ENCODE results near the gene GPR146.
A peak's percentile ranks its signal among the peaks of the same experiment; 100 is the strongest.
"Not testable (repeated sequence)": the region's sequence is repeated elsewhere in the genome, so short reads cannot be mapped to it uniquely, and the experiment has no call there.

Gene GPR146

DNA sequence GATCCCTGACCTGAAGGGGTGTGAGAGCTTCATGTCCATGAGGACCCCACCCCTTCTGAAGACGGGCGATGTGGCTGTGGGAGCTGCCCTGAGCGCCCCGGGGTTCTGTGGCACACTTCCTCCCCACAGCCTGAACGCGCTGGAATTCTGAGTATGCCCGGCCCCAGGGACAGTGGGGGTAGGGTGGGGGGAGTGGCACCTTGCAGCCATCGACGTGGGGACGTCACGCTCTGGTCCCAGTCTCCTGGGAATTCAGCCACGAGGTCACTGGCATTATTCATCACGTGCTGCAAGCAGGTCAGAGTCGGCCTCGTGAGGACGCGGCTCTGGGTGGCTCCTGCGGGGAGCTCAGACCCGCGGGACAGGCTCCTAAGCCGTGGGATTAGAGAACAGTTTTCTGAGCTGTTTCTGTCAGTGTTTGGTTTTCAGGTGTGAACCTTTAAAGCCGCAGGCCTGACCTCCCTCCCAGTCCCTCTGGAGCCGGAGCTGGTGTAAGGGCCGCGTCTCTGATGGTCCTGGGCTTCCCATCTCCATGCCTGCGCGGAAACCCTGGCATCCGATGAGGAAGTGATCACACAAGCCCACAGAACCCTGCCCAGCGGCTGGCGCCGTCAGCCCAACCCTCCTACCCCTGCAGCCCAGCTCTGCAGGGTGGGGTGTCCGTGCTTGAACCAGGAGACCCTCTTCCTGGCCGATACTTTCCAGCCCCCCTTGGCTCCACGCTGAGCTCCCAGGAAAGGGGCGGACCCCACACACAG, 16.1 kb downstream of the GPR146 start:
- no peak for DNase-seq

DNA sequence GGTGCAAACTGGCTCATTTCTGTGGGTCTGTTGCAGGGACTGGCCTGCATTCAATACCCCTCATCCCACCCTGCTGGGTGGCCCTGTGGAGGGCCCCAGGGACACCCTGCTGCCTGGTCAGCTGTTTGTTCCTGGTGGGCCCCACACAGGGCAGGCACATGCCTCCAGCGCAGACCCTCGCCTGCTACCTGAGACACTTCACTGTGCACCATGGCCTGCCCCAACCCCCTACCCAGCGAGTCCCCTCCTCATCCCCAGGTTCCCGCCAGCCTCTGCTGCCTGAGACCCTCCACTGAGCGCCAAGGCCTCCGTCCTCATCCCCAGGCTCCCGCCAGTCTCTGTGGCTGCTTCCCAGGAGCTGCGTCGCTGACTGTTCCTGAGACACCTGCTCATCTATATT, 16.8 kb downstream of the GPR146 start:
- DNase-seq, result no peak

DNA sequence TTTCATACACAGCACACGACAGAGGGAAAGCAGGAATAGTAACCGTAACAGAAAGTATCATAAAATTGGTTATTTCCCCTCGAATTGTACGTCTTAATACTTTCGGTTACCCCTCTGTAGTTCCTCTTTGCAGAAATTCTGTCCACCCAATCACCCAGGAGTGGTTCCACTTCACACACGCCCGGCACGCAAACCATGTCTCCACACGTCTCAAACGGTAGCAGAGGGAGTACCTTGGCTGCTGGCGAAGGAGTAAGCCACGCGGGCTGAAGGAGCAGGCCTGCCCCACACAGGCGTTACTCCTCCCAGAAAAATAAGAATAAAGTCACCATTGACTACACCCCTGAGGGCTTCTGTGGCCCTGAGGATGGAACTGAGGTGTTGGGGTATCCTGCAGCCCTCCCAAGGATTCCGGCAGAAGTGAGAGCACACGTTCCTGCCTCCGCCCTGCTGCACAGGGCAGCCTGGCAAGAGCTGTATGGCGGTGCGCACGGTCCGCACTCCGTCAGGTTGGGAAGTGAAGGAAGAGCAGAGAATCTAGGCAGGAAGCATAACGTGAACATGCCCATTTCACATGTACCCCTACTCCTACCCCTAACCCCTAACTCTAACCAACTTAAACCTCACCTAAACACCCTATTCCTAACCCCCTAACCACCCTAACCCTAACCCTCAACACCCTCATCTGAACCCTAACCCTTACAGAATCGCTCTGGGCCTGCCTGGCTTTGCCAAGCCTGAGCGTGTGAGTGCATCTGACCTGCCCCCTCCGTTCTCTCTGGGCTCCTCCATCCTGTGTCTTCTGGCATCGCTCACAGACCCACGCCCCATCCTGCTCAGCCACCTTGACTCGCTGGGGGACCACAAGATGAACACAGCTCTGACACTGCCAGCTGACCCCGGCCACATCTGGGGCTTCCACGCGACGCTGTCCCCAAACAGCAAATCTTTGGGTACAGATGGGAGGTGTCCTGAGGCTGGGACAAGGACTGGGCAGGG, 18.2 kb downstream of the GPR146 start:
- DNase-seq, result no peak

DNA sequence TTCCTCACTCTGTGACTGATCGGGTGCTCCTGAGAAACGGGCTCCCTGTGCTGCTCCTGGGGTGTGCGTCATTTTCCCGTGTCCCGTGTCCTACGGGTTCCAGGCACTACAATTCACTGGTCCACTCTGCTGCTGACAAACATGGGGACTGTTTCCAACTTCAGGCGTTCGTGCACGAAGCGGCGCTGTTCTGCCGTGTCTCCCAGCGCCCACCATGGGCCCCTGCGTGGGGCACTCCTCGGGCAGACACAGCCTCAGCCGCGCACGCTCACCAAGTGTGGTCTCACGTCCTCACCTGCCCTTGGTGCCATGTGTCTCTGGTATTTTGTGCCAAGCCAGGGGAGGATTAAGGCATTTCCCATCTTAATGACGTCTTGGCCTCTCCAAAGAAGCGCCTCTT, 19.0 kb downstream of the GPR146 start:
- DNase-seq, result no peak

DNA sequence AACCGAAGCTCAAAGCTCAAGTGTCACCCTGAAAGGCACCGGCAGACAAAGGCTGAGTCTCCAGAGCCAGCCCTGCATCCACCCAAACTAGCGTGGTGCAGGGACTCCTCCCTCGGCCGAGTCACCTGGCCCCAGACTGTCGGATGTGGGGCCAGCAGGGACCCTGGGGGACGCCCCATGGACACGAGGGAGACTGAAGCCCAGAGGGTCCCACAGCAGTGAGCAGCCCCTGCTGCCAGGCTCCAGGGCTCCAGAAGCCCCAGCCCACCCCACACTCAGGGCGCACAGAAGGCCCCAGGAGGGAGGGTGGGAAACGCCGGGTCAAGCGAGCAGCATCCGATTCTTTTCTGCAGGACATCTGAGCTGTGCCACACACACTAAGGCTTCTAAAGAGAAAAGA, 20.2 kb downstream of the GPR146 start:
- no peak for DNase-seq

DNA sequence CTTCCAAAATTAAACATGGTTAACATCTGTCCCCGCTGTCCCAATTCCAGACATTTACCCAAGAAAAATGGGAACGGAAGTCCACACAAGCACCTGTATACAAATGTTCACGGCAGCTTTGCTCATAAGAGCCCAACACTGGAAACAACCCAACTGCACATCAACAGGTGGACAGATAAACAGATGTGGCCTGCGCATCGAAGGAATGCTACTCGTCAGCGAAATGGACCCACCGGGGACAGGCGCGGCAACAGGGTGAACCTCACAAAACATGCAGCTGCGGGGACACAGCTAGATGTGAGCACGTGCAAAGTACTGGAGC, 20.9 kb downstream of the GPR146 start:
- no peak for DNase-seq

DNA sequence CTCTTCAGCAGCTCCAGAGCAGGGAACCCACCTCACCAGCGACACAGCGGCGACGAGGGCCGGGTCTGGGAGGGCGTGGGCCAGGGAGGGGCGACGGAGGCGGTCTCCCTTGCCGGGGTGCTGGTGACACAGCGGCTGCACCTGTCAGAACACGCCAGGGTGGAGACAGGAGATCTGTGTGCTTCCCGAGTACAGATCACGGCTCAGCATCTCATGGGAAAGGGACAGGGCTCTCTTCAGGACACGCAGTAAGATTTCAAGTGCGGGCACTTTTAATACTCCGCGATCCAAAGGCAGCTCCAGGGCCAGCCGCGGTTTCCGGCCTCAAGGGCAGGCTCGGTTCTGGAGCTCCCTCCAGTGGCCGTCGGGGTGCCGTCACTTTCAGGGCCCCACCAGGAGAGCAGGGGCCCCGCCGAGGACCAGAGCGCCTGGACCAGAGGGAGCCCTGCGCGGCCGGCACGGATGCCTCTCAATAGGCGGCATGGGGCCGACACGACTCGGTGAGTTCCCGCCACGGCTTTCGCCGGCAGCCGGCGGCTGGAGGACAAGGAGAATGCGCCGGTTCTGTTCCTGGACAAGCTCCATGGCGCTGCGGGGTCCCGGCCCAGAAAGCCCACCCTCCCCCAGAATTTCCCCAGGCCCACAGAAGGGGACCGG, 21.4 kb downstream of the GPR146 start:
- DNase-seq, result peak; percentile 56

DNA sequence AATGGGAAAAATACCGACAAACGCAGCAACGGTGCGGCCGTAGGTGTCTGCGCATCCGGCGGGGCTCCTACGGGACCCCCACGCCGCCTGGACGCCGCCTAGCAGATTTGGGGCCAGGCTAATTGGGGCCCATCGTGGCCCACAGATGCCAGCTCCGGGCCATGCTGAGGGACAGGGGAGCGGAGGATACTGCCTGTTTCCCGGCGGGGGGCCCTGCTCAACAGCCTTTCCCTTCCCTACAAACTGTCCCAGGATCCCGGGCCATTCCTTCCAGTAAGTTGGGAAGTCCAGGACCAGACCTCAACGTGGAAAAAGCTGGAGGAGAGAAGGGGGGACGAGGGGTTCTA, 21.9 kb downstream of the GPR146 start:
- no peak for DNase-seq

DNA sequence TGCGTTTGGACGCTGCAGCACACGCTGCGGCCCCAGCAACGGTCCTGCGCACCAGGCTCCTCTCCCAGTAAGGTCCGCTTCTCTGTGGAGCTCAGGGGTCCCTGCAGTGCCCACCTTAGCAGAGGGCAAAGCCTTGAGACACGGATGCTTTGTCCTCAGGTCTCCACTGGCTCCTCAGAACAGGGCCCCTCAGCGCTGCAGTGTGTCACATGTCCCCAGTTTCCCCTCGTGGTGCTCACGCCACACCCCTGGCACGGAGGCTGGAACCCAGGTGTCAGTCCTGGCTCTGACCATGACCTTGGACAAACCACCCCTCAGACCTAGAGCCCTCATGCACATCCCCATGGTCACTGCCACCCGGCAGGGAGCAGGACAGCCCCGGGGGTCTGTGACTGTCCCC, 23.7 kb downstream of the GPR146 start:
- DNase-seq, result no peak

DNA sequence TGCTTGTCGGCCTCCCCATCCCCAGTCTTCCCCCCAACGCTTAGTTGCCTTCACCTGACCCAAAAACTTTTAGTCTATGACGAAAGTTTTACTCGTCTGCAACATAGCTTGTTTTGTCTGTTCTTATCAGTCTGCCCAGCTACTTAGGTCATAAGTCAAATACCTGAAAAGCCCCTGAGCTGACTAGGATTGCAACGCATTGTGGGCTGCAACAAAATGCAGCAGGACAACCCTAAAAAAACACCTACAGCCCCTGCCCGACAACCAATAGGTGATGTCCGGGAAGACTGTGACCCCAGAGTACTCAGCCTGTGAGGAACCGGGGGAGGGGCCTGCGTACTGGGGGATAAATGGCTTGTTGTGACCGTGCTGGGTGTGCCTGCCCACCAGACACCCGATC, 24.3 kb downstream of the GPR146 start:
- DNase-seq, result no peak

DNA sequence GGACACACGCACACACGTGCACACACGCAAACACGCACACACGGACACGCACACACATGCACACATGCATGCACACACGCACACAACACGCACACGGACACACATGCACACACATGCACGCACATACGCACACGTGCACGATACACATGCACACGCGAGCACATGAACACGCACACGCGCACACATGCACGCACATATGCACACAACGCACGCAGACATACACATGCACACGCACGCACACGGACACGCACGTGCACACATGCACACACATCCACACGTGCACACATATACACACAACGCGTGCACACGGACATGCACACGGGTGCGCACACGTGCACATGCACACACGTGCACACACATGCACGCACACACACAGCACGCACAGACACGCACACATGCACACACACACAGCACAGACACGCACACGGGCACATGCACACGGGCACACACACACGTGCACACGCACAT, 26.2 kb downstream of the GPR146 start:
- no peak for DNase-seq

DNA sequence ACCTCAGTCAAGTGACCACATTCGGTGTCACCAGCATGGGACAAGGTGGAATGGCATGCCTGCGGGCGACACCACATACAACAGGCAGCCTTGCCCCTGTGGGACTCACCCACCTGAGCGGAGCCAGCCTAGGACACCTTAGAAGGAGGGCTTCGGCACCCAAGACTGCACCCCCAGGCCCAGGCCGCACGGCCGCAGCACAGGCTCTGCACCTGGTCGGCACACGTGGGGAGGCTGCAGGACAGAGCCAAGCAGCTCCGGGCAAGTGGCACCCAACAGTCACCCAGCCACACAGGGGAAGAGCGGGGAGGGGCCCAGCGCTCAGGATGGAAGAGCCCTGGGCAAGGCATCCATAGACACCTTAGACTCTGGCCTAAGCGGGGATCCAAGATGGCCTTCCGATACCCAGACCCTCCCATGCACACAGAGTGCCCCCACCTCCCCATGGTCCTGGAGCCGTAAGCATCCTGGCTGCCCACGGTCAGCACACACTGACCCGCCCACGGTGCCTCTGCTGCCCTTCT, 27.4 kb downstream of the GPR146 start:
- no peak for DNase-seq

DNA sequence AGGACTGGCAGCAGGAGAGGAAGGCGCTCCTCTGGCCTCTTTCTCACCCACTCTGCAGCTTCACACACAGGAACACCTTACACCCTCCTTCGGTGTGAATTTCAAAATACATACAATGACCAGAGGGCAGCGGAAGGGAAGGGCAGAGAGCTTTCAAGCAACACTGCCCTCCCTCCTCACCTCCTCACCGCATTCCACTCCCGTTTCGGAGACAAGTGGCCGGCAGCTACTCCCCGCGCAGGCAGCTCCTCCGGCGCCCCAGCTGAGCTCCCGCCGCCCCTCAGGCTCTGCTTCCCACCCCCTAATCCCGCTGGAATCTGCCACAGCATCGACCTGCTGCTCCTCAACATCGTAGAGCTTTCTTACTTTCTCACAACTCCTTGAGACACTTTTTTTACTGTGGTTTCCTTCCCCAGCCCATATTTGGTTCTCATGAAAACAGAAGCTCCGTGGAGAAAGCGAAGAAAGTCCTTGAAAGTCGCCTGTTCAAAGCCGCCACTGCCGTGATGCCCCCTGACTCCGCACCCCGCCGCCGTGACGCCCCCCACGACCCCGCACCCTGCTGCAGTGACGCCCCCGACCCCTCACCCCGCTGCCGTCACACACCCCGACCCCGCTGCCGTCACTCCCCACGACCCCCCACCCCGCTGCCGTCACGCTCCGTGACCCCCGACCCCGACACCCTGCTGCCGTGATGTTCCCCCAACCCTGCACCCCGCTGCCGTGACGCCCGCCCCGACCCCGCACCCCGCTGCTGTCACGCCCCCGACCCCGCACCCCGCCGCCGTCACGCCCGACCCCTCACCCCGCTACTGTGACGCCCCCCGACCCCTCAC, 29.0 kb downstream of the GPR146 start:
- DNase-seq, result no peak

DNA sequence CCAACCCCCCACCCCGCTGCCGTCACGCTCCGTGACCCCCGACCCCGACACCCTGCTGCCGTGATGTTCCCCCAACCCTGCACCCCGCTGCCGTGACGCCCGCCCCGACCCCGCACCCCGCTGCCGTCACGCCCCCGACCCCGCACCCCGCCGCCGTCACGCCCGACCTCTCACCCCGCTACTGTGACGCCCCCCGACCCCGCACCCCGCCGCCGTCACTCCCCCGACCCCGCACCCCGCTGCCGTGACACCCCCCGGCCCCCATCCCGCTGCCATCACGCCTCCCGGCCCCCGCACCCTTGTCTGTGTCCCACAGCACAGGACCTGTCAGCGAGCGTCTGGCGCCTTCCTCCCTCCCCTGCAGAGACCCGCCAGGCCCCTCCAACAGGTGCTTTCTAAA, 29.7 kb downstream of the GPR146 start:
- not testable (repeated sequence) for DNase-seq

DNA sequence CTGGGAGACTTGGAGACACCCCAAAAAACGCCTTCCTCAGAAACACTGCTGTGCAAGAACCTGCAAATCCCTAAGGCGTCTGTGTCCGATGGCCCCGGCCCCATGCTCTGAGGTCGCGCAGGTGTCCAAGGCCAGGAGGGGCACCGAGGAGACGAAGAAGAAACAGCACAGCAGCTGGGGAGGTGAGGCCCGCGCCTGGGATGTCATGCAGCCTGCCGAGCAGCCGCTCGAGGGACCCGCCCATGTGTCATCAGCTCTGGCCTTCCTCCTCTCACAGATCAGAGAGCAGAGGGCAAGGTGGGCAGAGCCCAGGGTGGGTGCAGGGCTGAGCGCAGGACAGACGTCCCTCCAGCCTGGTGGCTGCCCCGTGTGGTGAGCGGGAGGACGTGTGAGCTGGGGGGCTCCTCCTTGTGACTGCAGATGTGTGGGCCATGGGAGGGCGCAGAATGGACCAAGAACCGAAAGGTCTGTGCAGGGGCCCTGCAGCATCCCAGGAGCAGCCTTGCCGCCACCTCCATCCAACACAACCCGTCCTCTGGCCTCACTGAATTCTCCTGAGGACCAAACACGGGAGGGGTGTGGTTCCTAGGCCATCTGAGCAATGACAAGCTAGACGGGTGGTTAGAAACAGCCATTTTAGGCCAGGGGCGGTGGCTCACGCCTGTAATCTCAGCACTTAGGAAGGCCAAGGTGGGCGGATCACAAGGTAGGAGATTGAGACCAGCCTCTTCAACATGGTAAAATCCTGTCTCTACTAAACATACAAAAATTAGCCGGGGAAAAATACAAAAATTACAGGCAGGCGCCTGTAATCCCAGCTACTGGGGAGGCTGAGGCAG, 30.5 kb downstream of the GPR146 start:
- DNase-seq, result no peak

DNA sequence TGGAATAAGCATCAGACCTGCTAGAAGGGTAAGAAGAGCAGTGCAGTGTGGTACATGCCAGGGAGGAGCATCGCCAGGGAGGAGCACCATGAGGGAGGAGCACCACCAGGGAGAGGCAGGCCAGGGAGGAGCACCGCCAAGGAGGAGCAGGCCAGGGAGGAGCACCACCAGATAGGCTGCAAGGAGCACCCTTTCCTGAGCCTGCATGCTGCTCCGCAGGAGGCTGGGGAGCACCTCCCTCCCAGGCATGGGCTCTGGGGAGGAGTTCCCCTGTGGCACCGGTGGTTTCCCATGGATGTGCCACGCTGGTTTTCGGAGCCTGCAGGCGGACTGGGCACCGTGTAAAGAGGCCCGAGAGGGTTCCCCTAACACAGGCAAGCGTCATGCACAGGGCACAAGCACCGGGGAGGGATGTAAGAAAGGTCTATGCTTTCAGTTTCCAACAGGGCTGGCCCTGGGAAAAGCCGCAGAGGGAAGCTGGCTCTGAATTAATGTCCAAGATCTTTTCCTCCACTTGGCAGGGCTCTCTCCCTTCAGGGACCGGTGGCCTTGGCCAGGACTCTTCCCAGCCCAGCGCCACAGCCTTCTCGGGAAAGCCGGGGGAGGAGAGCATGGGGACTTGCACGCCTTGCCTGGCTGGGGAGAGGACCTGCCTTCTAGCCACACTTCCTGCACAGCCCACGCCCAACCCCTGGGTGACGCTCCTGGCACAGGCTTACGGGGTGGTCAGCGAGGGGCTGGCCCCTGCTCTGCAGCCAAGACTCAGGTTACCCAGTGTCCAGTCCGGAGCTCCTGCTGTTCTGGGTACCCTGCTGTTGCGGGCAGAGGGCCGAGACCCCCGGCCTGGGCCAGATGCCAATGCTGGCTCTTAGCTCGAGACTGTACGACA, 32.1 kb downstream of the GPR146 start:
- DNase-seq, result no peak

DNA sequence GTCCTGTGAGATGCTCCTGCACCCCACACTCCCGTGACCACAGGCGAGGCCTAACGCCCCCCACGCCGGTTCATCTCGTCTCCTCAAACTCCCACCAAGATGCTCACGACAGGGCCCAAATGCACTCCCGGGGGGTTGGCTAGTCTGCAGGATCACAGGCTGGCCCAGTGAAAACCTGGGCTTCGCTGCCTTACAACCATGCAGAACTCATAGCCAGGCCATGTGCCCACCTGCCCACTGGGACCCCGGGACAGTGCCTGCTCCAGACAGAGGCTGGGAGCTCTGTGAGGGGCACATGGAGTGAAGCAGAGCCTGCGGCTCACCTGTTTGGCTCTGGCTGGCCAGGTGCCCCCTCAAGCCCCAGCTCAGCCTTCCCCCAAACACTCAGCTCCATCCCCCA, 34.2 kb downstream of the GPR146 start:
- no peak for DNase-seq

DNA sequence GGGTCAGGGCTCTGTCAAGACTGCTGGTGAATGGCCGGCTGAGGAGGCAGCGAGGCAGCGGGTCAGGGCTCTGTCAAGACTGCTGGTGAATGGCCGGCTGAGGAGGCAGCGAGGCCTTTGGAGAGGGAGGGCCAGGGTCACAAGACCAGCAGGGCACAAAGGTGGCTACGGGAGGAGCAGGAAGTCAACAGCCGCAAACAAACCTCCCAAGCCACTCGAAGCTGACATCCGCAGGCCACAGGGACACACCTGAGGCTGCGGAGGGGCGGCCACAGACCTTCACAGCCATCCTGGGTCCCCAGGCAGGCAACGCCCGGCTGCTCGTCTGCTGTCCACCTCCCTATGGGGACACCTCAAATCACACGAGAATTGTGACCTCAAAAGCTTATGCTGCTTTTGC, 34.6 kb downstream of the GPR146 start:
- DNase-seq, result no peak

DNA sequence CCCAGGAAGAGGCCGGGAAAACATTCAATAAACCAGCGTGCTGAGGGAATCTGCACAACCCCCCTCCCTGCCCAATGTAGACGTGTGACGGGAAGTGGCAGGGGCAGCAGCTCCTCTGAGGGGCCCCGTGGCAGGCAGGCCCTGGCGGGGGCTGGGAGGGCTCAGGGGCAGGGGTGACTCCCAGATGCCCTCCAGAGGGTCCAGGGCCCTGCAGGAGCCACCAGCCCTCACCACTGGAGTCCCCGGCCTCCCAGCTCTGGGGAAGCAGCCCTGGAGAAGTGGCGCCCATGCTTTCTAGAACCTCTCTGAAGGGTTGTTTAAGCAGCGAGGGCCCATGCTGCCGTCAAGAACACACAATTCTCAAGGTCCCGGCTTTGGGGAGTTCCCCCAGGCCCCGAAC, 35.2 kb downstream of the GPR146 start:
- no peak for DNase-seq

DNA sequence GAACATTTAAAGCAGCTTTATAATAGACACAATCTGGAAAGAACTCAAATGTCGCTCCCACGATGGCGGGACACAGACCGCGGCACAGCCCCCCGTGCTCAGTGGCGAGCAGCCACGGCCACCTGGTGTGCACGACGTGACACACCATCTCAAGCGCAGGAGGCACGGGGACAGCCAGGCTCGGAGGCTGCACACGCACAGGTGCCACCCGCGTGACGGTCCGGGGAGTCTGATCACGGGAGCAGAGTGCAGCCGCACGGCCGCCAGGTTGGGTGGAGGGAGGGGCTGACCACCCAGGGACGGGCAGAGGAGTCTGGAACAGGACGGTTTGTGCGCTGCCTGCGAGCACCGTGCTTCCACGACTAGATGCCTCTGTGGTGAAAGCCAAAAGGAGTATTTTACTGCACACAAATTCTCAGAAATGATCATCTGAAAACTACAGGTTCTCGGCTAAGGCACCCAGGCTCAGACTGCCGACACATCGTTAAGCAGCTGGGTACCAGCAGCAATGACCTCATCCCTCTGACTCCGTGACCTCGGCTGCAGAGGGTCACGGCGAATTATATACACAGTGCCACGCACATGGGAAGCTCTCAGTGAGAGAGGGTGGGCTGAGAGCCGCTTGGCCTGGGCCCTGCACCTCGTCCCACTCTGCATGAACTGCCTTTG, 36.0 kb downstream of the GPR146 start:
- no peak for DNase-seq

All from NCI-H226 (cell line).